ENCODE results near the gene LPIN2.

The LPIN2 gene, protein sequence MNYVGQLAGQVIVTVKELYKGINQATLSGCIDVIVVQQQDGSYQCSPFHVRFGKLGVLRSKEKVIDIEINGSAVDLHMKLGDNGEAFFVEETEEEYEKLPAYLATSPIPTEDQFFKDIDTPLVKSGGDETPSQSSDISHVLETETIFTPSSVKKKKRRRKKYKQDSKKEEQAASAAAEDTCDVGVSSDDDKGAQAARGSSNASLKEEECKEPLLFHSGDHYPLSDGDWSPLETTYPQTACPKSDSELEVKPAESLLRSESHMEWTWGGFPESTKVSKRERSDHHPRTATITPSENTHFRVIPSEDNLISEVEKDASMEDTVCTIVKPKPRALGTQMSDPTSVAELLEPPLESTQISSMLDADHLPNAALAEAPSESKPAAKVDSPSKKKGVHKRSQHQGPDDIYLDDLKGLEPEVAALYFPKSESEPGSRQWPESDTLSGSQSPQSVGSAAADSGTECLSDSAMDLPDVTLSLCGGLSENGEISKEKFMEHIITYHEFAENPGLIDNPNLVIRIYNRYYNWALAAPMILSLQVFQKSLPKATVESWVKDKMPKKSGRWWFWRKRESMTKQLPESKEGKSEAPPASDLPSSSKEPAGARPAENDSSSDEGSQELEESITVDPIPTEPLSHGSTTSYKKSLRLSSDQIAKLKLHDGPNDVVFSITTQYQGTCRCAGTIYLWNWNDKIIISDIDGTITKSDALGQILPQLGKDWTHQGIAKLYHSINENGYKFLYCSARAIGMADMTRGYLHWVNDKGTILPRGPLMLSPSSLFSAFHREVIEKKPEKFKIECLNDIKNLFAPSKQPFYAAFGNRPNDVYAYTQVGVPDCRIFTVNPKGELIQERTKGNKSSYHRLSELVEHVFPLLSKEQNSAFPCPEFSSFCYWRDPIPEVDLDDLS

DNA sequence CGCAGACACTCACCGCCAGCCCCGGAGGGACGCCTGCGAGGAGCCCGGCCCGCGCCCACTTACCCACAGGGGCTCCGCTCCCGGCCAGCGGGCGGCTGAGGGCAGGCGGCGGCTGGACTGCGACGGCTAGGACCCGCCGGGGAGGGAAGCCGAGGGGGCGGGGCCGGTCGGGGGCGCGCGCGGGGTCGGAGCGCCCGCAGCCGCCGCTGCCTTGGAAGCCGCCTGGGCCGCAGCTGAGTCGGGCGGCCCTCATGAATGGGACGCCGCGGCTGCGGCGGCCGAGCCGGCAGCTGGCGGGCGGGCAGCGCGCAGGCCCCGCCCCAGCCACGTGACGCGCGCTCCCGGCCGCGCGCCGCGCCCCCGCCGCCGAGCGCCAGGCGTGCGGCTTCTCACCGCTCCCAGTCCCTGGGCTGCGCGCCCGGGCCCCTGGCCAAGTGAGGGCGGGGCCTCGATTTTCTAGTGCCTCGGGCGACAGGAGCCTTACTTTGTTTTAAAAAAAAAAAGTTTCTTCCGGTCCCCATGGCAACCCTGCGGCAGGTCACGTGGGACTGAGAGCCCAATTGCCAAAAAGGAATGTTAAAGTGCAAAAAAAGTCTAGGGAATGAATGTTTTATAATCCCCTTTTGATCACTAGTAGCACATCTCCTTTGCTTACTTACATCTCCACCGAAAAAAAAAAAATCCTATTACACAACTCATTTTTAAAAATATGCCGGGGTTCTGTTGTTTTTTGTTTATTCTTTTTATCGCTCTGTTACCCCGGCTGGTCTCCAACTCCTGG, at the start of gene LPIN2:
Gene LPIN2, minus strand, starts transcription at position 121 of the 781 bp plus-strand sequence. CDS start 52,304 bp downstream, outside the sequence.
- H3K27me3 ChIP-seq: no peaks in the 10 kb centered on the region
- H3K4me3 ChIP-seq (ENCODE audit: low read depth in 1 of 2, low read length in 1 of 2): peak within 1 kb of the TSS; percentile 82 to 84
- peaks cover 90 to 91% of the 10 kb centered on the region in 2 experiments for H3K4me1 ChIP-seq (ENCODE audit: control insufficient read depth in 1 of 2, insufficient read depth in 1 of 2, low read depth in 1 of 2, low read length in 1 of 2)
- H3K36me3 ChIP-seq: peaks cover 21% of the 10 kb centered on the region
- H3K27ac ChIP-seq: peak within 1 kb of the TSS; percentile 95
- no peaks in the 10 kb centered on the region for H3K9me3 ChIP-seq
- TF ChIP-seq, protein P1, sequence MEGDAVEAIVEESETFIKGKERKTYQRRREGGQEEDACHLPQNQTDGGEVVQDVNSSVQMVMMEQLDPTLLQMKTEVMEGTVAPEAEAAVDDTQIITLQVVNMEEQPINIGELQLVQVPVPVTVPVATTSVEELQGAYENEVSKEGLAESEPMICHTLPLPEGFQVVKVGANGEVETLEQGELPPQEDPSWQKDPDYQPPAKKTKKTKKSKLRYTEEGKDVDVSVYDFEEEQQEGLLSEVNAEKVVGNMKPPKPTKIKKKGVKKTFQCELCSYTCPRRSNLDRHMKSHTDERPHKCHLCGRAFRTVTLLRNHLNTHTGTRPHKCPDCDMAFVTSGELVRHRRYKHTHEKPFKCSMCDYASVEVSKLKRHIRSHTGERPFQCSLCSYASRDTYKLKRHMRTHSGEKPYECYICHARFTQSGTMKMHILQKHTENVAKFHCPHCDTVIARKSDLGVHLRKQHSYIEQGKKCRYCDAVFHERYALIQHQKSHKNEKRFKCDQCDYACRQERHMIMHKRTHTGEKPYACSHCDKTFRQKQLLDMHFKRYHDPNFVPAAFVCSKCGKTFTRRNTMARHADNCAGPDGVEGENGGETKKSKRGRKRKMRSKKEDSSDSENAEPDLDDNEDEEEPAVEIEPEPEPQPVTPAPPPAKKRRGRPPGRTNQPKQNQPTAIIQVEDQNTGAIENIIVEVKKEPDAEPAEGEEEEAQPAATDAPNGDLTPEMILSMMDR (IDR thresholded peaks at IDR 0.05): no peak

DNA sequence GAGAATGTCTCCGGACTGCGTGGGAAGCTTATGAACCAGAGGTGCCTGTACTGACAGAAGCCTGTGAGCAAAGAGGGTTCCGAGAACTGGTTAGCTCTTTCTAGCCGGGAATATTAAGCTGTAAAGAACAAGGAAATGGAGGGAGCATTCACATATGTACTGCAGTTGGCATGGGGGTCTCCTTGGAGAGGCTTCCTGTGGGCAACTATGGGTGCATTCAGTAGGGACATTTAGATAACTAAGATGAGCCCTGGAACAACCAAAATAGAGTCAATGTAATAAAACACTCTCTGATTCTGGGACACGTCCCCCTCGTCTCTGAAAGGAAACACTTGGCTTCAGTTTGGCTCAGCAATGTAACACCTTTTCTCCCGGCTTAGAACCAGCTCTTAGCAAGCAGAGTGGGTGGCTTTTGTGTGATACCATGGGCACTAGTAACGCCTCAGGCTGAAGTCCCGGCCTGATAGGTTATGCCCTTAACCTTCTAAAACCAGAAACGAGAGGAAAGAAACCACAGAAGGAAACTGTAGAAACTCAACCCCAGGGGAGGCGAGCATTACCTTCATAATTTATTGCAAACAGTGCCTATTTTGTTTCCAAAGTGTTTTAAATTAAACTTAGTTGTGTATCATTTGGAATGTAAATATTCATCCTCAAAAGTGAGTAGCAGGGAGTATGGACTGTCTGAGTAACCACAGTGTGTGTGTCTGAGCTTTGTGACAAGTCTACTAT, 48.8 kb upstream of the LPIN2 start:
- TF ChIP-seq, protein P1 (IDR thresholded peaks at IDR 0.05): no peak
- Histone ChIP-seq H3K9me3 (no peaks in the 10 kb centered on the region), H3K27ac (peak overlapping the region; percentile 48), H3K36me3 (no peaks in the 10 kb centered on the region), H3K27me3 (no peaks in the 10 kb centered on the region), H3K4me1 (ENCODE audit: control insufficient read depth in 1 of 2, insufficient read depth in 1 of 2, low read depth in 1 of 2, low read length in 1 of 2) (peaks cover 22 to 56% of the 10 kb centered on the region in 2 experiments), H3K4me3 (ENCODE audit: low read depth in 1 of 2, low read length in 1 of 2) (no peak overlapping the region)

DNA sequence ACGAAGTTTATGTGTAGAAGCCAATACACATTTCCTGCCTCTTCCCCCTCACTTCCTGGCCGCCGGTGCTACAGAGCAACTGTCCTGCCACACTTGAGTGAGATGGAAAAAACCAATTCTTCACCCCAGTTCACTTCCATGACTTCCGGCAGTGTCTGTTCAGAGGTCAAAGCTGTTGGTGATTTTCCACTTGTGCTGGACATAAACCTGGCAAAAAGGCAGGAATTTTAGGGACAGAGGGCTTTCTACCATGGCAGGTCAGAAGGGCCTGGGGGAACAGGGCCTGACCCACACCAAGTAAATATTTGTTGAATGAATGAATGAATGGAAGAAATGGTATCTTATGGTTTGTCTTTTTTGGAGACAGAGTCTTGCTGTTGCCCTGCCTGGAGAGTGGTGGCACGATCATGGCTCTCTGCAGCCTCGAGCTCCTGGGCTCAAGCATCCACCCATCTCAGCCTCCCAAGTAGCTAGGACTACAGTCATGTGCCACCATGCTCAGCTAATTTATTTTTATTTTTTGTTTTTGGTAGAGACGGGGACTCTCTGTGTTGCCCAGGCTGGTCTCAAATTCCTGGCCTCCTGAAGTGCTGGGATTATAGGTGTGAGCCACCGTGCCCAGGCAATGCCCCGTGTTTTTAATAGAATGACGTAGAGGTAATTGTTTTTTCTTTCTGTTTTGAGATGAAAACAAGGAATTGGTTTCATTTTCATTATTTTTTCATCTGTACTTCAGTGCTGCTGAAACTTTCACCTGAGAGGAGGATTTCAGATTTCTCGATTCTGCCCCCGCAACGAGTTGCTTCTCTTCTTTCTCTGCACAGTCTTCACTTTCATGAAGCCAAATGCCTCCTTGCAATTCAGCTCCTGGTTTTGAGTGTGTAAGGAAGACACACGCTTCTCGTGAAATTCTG, 48.0 kb upstream of the LPIN2 start:
- Histone ChIP-seq H3K27ac (peak overlapping the region; percentile 48), H3K9me3 (no peaks in the 10 kb centered on the region), H3K36me3 (no peaks in the 10 kb centered on the region), H3K27me3 (no peaks in the 10 kb centered on the region), H3K4me3 (ENCODE audit: low read depth in 1 of 2, low read length in 1 of 2) (no peak overlapping the region), H3K4me1 (ENCODE audit: control insufficient read depth in 1 of 2, insufficient read depth in 1 of 2, low read depth in 1 of 2, low read length in 1 of 2) (peaks cover 15 to 50% of the 10 kb centered on the region in 2 experiments)
- TF ChIP-seq, protein P1 (IDR thresholded peaks at IDR 0.05): no peak

DNA sequence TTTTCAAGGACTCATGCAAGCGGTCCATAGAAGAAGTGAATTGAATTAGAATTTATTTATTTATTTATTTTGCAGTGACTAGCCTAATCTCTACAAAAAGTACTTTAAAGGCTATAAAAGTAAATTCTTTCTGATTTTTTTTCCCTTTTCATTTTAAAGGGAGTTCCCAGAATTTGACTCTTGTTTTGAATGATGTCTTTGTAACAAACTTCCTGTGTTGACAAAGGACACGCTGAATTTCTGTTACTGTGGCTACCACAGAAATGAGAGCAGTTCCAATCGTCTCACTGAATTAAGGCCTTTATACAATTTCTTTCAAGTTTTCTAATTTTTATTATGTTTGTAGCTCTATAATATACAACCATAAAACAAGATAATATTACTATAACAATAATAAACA, 46.3 kb upstream of the LPIN2 start:
- Histone ChIP-seq H3K4me1 (ENCODE audit: control insufficient read depth in 1 of 2, insufficient read depth in 1 of 2, low read depth in 1 of 2, low read length in 1 of 2) (peaks cover 15 to 50% of the 10 kb centered on the region in 2 experiments), H3K36me3 (no peaks in the 10 kb centered on the region), H3K27me3 (no peaks in the 10 kb centered on the region), H3K9me3 (no peaks in the 10 kb centered on the region), H3K27ac (peak overlapping the region; percentile 27), H3K4me3 (ENCODE audit: low read depth in 1 of 2, low read length in 1 of 2) (no peak overlapping the region)
- TF ChIP-seq, protein P1 (IDR thresholded peaks at IDR 0.05): no peak
